ENCODE results near the gene EFNB2.

EFNB2 gene

DNA sequence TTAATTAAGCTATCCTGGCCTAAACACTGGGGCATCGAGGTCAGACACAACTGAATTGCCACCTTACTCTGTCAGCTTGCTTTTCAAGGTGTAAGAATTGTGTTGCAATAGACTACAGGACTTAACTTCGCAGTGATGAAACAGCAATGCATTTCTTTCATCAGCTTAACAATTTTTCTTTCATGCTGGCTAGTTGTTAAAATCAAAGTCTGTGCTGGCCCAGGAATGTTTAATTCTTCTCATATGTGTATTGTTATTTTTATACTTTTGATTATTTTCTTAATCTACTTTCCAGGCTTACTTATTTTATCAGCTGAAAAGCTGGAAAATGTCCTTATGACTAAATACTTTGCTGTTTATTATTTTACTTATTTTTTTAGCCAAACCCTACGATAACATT, 79.7 kb downstream of the EFNB2 start:
- H3K4me3 ChIP-seq (ENCODE audit: low read depth, low read length) = no peak overlapping the region

DNA sequence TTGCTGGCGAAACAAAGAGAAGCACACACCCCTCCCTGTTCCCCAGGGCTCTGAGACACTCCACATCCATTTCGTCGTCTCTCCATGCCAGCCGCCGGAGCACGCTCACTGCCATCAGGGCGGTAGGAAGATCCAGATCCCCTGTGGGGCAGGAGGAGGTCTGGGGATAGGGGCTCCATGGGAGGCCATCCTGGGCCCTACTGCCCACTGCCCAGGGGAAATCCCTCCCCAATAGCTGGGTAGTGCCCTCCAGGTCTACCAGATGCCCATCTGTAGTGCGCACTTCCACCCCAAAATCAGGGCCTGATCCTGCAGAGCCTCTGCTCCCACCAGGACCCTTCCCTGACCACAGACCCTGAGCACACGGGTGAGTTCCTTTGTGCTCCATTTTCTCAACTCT, 80.3 kb downstream of the EFNB2 start:
- H3K4me3 ChIP-seq (ENCODE audit: low read depth, low read length) = no peak overlapping the region

DNA sequence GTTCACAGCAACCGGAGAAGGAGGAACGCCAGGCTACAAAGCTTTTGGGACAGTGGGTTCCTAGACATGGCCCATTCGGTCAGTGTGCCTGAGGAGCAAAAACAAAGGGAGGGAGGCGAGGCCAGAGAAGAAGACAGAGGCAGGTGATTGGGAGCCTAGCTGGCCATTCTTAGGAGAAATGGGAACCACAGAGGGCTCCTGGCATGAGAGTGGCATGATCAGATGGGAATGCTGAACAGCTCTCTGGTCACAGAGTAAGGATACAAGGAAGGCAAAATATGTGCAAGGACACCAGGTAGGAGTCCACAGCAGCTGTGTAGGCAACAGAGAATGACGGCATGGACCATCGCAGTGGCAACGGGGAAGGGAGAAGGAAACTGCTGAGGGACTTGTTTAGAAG, 82.4 kb downstream of the EFNB2 start:
- no peak overlapping the region for H3K4me3 ChIP-seq (ENCODE audit: low read depth, low read length)

DNA sequence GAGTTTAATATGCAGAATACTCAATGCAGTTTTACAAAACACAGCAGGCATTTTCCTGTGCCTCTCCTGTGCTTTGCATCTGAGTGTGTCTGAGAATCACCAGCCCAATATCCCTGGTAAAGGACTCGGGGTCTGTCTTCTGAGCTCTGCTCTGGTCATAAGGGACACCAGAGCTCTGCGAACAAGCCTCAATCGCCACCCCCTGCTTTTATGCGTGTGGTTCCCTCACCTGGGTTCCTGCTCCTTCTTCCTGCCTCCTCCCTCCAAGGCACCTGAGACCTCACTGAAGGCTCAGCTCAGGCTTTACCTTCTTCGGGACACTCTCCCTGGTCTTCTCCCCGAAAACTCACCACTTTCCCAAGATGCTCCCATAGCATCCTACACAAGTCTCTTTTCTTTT, 84.5 kb downstream of the EFNB2 start:
- no peak overlapping the region for H3K4me3 ChIP-seq (ENCODE audit: low read depth, low read length)

DNA sequence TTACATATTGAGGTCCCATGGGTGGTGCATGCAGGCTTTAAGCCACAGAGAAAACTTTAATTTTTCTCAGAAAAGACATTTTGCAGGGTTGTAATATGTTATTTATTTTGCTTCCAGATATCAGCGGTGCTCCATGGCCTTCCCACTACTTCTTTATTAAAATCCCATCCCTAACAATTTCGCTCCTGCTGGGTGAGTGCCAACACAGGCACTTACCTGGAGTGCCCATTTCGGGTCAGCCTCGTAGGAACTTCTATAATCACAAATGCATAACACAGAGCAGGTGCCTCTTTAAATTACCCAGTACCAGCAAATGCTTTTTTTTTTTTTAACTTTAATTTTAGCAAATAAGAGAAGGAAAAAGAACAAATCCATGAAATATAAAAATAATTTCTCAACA, 86.4 kb downstream of the EFNB2 start:
- no peak overlapping the region for H3K4me3 ChIP-seq (ENCODE audit: low read depth, low read length)

DNA sequence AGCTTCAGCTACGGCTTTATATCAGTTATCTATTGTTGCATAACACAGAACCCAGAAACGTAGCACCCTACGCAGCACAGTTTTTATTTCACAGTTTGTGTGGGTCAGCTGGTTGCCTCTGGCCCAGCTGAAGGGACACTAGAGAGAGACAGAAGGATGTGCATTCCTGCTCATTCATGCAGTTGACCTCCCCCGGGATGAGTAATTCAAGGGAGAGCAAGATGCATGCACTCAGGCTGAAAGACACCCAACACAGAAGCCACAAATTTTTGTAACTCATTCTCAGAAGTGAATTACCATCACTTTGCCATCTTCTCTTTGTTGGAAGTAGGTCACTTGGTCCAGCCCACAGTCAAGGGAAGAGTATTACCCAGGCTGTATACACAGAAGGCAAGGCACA, 89.5 kb downstream of the EFNB2 start:
- no peak overlapping the region for H3K4me3 ChIP-seq (ENCODE audit: low read depth, low read length)

DNA sequence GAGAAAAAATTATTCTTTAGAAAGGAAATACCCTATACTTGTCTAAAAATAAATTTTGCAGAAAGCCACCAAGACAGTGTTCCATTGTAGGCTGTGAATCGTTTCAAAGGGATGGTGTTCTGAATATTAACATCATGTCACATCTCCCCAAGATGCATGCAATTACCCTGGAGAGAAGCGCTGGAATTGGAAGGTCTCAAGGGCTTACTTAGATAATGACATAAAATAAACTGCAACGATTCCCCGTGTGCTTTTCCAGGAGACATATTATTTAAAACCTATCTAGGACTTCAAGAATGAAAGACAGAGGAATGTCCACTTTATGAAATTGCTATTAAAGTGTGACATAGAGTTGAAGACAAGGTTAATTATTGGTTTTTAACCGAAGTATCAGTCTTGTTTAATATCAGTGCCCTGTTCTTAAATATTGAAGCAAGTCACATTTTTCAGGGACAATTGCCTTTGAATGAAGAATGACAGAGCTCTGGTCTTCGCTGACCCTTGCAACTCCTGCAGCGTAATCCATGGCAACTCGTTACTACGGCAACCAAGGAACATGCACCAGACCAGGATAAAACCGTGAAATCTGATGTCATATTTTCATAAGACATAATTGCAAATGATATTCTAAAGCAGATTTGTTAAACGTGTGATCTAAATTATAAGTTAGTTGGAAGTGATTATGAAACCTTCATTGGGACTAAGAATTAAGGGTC, 91.7 kb downstream of the EFNB2 start:
- H3K4me3 ChIP-seq (ENCODE audit: low read depth, low read length) = no peak overlapping the region

DNA sequence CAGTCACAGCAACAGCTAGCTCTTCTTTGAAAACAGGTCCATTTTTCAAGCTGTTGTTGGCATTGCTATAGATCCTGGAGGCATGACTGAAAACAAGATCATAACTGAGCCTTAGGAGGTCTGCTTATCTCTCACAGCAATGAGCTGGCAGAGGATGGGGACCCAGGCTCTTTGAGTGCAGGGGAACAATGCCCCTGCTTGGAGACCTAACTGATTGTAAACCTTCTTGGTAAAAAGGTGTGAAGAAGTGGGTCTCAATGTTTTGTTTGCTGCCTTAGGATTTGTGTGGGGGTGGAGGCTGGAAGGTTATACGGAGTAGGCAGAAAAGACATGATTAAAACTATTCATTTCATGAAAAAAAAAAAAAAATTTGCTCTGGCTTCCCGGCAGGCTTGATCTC, 94.6 kb downstream of the EFNB2 start:
- H3K4me3 ChIP-seq (ENCODE audit: low read depth, low read length) = no peak overlapping the region

Data from iPS-11a (cell line).